Caco-2 (cell line): ENCODE data around the gene KCNAB3. TPM values are rescaled to one million over a fixed set of nuclear protein-coding genes. Genes with fewer than 3 reads are reported as not detected.

Source experiments
- BruUV-seq: library from RNA; stranded (reverse); fragments of 400-500 nt; replicated peaks from 2 replicates; lab custom pipeline; 2021; lab: Mats Ljungman, UMichigan
- CTCF ChIA-PET: fragments of 300-600 bp; sonication (Branson Sonifier 250); formaldehyde crosslinking; loops from one replicate; lab custom pipeline; 2022; ENCODE audit warnings: antibody characterized with exemption; lab: Charles Lee
- POLR2A ChIA-PET: fragments of 300-600 bp; sonication (Branson Sonifier 250); formaldehyde crosslinking; loops from one replicate; lab custom pipeline; 2022; ENCODE audit warnings: antibody characterized with exemption; lab: Charles Lee
- DNase-seq, 2 experiments: peaks; one replicate each; pipeline versions ENCODE4 v3.0.0 to v3.0.0-alpha.2; 2020 to 2022
- H3K27me3 ChIP-seq: replicated peaks from 2 replicates; pipeline ENCODE4 v1.6.0; 2011; ENCODE audit warnings: low read length; ENCODE audit not compliant: control insufficient read depth, insufficient read depth
- H3K36me3 ChIP-seq: 2 replicates; pipeline ENCODE4 v1.5.1; 2011; ENCODE audit warnings: low read length; ENCODE audit not compliant: control insufficient read depth, insufficient read depth
- H3K4me1 ChIP-seq: fragments of 250-450 bp; sonication (Bioruptor Pico); 2 replicates; pipeline ENCODE4 v1.5.1; 2020; ENCODE audit warnings: mild to moderate bottlenecking
- H3K4me3 ChIP-seq: 2 replicates; pipeline ENCODE4 v1.5.1; 2011; ENCODE audit warnings: low read depth, mild to moderate bottlenecking, control low read depth, low read length
- H3K9me3 ChIP-seq: fragments of 250-450 bp; sonication (Bioruptor Pico); 2 replicates; pipeline ENCODE4 v1.5.1; 2020; ENCODE audit warnings: mild to moderate bottlenecking, moderate library complexity
- H3K27ac Mint-ChIP-seq: one replicate; pipeline ENCODE4 v1.8.0; 2022; ENCODE audit warnings: mixed read lengths; ENCODE audit not compliant: unreplicated experiment
- H3K27me3 Mint-ChIP-seq: one replicate; pipeline ENCODE4 v1.8.0; 2022; ENCODE audit warnings: mixed read lengths; ENCODE audit not compliant: insufficient read depth, unreplicated experiment
- H3K36me3 Mint-ChIP-seq: one replicate; pipeline ENCODE4 v1.8.0; 2022; ENCODE audit warnings: mild to moderate bottlenecking, mixed read lengths; ENCODE audit not compliant: insufficient read depth, unreplicated experiment
- H3K4me1 Mint-ChIP-seq: one replicate; pipeline ENCODE4 v1.8.0; 2022; ENCODE audit warnings: low read depth, mixed read lengths; ENCODE audit not compliant: unreplicated experiment
- H3K4me3 Mint-ChIP-seq: one replicate; pipeline ENCODE4 v1.8.0; 2022; ENCODE audit warnings: mild to moderate bottlenecking, moderate library complexity, mixed read lengths; ENCODE audit not compliant: unreplicated experiment
- H3K9me3 Mint-ChIP-seq: one replicate; pipeline ENCODE4 v1.8.0; 2022; ENCODE audit warnings: mixed read lengths; ENCODE audit not compliant: unreplicated experiment
- CTCF ChIP-seq, 2 experiments: fragments of 200-600 bp in 1 of 2; IDR thresholded peaks; 1 replicate in 1 of 2; 2 replicates in 1 of 2; pipeline versions ENCODE4 v1.5.1 to v1.8.0; 2011 to 2022; ENCODE audit warnings: antibody characterized with exemption in 1 of 2, control low read depth in 1 of 2, inconsistent platforms in 1 of 2, low read depth in 1 of 2, low read length in 1 of 2, mild to moderate bottlenecking in 1 of 2, moderate library complexity in 1 of 2; ENCODE audit not compliant: insufficient read depth in 1 of 2, severe bottlenecking in 1 of 2, unreplicated experiment in 1 of 2
- intact Hi-C: fragments of 100-400 bp; cut with micrococcal nuclease; formaldehyde crosslinking; loops from one replicate; pipeline ENCODE4 v1.10.0; 2022; ENCODE audit not compliant: unreplicated experiment
- total RNA-seq: library from RNA; stranded (reverse); gene quantifications from 2 replicates; pipeline ENCODE4 v1.2.3, GENCODE V29; 2022

KCNAB3 gene
- total RNA-seq, 1 experiment from 2014 or later = 2.0 TPM

GRCh38 chr17:7974638-7975131 lies 45.0 kb upstream of the KCNAB3 start:
- ChIA-PET CTCF (no interaction called here), POLR2A (no interaction called here)
- BruUV-seq = no TSS peak
- H3K4me1 Mint-ChIP-seq = no peaks in the 10 kb centered on the region
- no peak for DNase-seq
- no peaks in the 10 kb centered on the region for H3K27me3 Mint-ChIP-seq
- Histone ChIP-seq H3K4me3 (no peak overlapping the region), H3K36me3 (no peaks in the 10 kb centered on the region), H3K27me3 (no peaks in the 10 kb centered on the region), H3K9me3 (no peaks in the 10 kb centered on the region), H3K4me1 (no peaks in the 10 kb centered on the region)
- TF ChIP-seq CTCF (IDR thresholded peaks at IDR 0.05; ENCODE audit: insufficient read depth in 1 of 2, low read depth in 1 of 2, low read length in 1 of 2, severe bottlenecking in 1 of 2, unreplicated experiment in 1 of 2) = no peak
- intact Hi-C loops = no loop called here
- H3K4me3 Mint-ChIP-seq = no peak overlapping the region
- no peak overlapping the region for H3K27ac Mint-ChIP-seq
- no peaks in the 10 kb centered on the region for H3K36me3 Mint-ChIP-seq
- peaks cover 11% of the 10 kb centered on the region for H3K9me3 Mint-ChIP-seq

GRCh38 chr17:7972131-7972785 lies 42.6 kb upstream of the KCNAB3 start:
- Mint-ChIP-seq H3K36me3 (no peaks in the 10 kb centered on the region), H3K4me1 (no peaks in the 10 kb centered on the region), H3K9me3 (peaks cover 11% of the 10 kb centered on the region), H3K4me3 (no peak overlapping the region), H3K27me3 (no peaks in the 10 kb centered on the region), H3K27ac (no peak overlapping the region)
- CTCF ChIA-PET = no interaction called here
- BruUV-seq = no TSS peak
- no peak for TF ChIP-seq CTCF (IDR thresholded peaks at IDR 0.05; ENCODE audit: insufficient read depth in 1 of 2, low read depth in 1 of 2, low read length in 1 of 2, severe bottlenecking in 1 of 2, unreplicated experiment in 1 of 2)
- Histone ChIP-seq H3K9me3 (no peaks in the 10 kb centered on the region), H3K4me1 (no peaks in the 10 kb centered on the region), H3K4me3 (no peak overlapping the region), H3K36me3 (no peaks in the 10 kb centered on the region), H3K27me3 (no peaks in the 10 kb centered on the region)
- intact Hi-C loops = no loop called here
- POLR2A ChIA-PET = no interaction called here
- DNase-seq = no peak

GRCh38 chr17:7971651-7972050 lies 42.0 kb upstream of the KCNAB3 start:
- Histone ChIP-seq H3K27me3 (no peaks in the 10 kb centered on the region), H3K4me1 (no peaks in the 10 kb centered on the region), H3K4me3 (no peak overlapping the region), H3K9me3 (no peaks in the 10 kb centered on the region), H3K36me3 (no peaks in the 10 kb centered on the region)
- intact Hi-C loops = no loop called here
- Mint-ChIP-seq H3K4me1 (no peaks in the 10 kb centered on the region), H3K27me3 (no peaks in the 10 kb centered on the region), H3K4me3 (no peak overlapping the region), H3K27ac (no peak overlapping the region), H3K36me3 (no peaks in the 10 kb centered on the region), H3K9me3 (peaks cover 11% of the 10 kb centered on the region)
- ChIA-PET CTCF (interaction anchor here (1.2 kb wide), 1 partner anchor 40 kb away, joined by 3 read pairs; the partner anchor contains the start of genes CNTROB and TRAPPC1), POLR2A (no interaction called here)
- BruUV-seq = no TSS peak
- no peak for TF ChIP-seq CTCF (IDR thresholded peaks at IDR 0.05; ENCODE audit: insufficient read depth in 1 of 2, low read depth in 1 of 2, low read length in 1 of 2, severe bottlenecking in 1 of 2, unreplicated experiment in 1 of 2)
- no peak for DNase-seq
